SJCRH30 (cell line): ENCODE data around the gene DGKA. TPM values are rescaled to one million over a fixed set of nuclear protein-coding genes. Genes with fewer than 3 reads are reported as not detected.

Source experiments
- DNase-seq, 2 experiments: peaks; one replicate each; pipeline ENCODE4 v3.0.0-alpha.2; 2015 to 2020
- H3K27ac ChIP-seq: fragments of 250-450 bp; sonication (Bioruptor Pico); 2 replicates; pipeline ENCODE4 v1.5.1; 2020; ENCODE audit warnings: mild to moderate bottlenecking, moderate library complexity
- H3K27me3 ChIP-seq: fragments of 250-450 bp; sonication (Bioruptor Pico); 2 replicates; pipeline ENCODE4 v1.5.1; 2020; ENCODE audit warnings: mild to moderate bottlenecking, moderate library complexity
- H3K36me3 ChIP-seq: fragments of 250-450 bp; sonication (Bioruptor Pico); 2 replicates; pipeline ENCODE4 v1.5.1; 2020; ENCODE audit warnings: mild to moderate bottlenecking, moderate library complexity
- H3K4me1 ChIP-seq: fragments of 250-450 bp; sonication (Bioruptor Pico); 2 replicates; pipeline ENCODE4 v1.5.1; 2020; ENCODE audit warnings: mild to moderate bottlenecking, moderate library complexity
- H3K4me3 ChIP-seq: fragments of 250-450 bp; sonication (Bioruptor Pico); 2 replicates; pipeline ENCODE4 v1.5.1; 2020; ENCODE audit warnings: mild to moderate bottlenecking, moderate library complexity
- H3K9me3 ChIP-seq: fragments of 250-450 bp; sonication (Bioruptor Pico); replicated peaks from 2 replicates; pipeline ENCODE4 v1.5.1; 2020; ENCODE audit warnings: mild to moderate bottlenecking, moderate library complexity
- total RNA-seq: library from RNA; depleted of rRNA; stranded (reverse); fragments of >200 nt; shearing (Covaris generic); gene quantifications from 2 replicates; pipeline ENCODE4 v1.2.3, GENCODE V29; 2014

The DGKA gene
- total RNA-seq, 1 experiment from 2014 or later = 4.4 TPM

DNA sequence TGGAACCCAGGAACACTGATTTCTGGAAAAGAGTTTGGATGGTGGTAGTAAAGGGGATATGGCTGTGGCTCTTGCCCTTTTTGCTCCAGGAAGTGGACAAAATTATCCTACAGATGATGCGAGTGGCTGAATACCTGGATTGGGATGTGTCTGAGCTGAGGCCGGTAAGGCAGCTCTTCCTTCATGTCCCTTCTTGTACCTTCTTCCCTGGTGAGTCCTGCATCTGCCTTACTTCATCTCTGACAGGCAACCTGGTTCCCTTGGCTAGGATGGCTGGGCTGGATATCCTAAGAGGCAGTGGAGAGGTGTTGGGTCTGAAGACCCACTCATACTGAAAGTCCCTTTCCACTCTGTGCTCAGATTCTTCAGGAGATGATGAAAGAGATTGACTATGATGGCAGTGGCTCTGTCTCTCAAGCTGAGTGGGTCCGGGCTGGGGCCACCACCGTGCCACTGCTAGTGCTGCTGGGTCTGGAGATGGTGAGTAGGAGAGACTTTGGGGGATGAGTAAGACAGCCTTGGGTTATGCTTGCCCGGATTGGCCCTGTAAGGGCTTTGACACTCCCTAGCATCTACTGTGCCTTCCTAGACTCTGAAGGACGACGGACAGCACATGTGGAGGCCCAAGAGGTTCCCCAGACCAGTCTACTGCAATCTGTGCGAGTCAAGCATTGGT, 8.0 kb downstream of the DGKA start:
- Histone ChIP-seq H3K9me3 (no peaks in the 10 kb centered on the region), H3K4me1 (no peaks in the 10 kb centered on the region), H3K4me3 (no peak overlapping the region), H3K27me3 (no peaks in the 10 kb centered on the region), H3K36me3 (no peaks in the 10 kb centered on the region), H3K27ac (no peak overlapping the region)
- DNase-seq = no peak

DNA sequence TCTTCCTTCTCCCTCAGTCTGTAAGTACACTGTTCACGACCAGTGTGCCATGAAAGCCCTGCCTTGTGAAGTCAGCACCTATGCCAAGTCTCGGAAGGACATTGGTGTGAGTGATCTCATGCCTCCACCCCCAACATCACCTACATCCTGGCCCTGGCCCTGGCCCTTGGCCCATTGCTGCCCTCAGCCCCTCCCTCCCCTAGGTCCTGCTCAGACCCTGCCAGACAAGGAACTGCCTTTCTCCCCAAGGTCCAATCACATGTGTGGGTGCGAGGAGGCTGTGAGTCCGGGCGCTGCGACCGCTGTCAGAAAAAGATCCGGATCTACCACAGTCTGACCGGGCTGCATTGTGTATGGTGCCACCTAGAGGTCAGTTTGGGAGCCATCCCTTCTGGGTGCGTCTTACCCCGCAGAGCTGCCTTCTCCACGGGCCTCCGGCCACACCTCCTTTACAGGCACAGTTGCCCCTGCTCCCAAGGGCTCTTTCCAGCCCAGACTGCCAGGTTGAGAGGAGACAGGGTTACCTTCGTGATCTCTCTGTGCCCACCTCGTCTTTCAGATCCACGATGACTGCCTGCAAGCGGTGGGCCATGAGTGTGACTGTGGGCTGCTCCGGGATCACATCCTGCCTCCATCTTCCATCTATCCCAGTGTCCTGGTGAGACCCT, 9.2 kb downstream of the DGKA start:
- no peaks in the 10 kb centered on the region for H3K36me3 ChIP-seq
- no peaks in the 10 kb centered on the region for H3K4me1 ChIP-seq
- DNase-seq = peak; percentile 80 to 91
- no peaks in the 10 kb centered on the region for H3K27me3 ChIP-seq
- H3K27ac ChIP-seq = no peak overlapping the region
- H3K9me3 ChIP-seq = no peaks in the 10 kb centered on the region
- H3K4me3 ChIP-seq = peak overlapping the region; percentile 14; the same call in 1 of the 2 replicates

DNA sequence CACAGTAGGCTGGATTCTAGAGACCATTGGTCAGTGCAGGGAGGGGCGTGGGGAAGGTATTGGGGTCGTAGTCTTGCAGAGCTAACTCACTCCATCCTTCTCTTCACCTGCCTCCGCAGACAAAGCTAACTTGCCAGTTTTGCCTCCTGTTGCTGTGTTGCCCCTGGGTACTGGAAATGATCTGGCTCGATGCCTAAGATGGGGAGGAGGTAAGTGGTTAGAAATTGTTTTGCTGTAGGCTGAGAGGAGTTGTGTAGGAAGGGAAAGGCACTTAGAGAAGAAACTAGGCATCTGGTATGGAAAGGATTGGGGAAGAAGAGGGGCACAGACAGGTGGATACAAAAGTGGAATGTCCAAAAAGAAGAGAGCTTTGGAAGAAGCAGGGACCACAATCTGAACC, 11.1 kb downstream of the DGKA start:
- H3K4me3 ChIP-seq = no peak overlapping the region
- H3K9me3 ChIP-seq = no peaks in the 10 kb centered on the region
- DNase-seq = no peak
- H3K27ac ChIP-seq = no peak overlapping the region
- H3K27me3 ChIP-seq = no peaks in the 10 kb centered on the region
- H3K4me1 ChIP-seq = no peaks in the 10 kb centered on the region
- no peaks in the 10 kb centered on the region for H3K36me3 ChIP-seq

DNA sequence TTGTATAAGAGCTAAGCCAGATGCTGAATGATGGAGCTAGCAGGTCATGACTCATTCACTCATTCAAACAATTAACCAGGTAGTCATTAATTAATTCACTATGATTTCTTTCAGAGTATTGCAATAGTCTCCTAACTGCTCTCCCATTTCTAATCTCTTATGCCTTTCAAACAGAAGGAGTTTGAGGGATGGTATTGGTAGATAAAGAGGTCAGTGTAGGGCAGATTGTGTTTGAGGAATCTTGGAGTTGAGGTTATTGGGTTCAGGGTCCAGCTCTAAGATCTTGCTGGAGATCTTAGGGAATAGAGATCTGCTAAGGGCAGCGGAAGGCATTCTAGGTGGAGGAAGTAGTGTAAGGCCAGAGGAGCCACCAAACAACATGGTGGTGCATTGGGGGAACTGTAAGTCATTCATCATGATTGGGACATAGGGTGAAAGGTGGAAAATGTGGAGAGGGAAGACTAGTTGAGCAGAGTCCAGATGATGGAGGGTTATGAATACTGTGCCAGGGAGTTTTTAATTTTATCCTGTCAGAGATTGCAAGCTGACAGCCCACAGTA, 11.7 kb downstream of the DGKA start:
- Histone ChIP-seq H3K27ac (no peak overlapping the region), H3K4me1 (no peaks in the 10 kb centered on the region), H3K9me3 (no peaks in the 10 kb centered on the region), H3K36me3 (no peaks in the 10 kb centered on the region), H3K27me3 (no peaks in the 10 kb centered on the region), H3K4me3 (no peak overlapping the region)
- DNase-seq = no peak

DNA sequence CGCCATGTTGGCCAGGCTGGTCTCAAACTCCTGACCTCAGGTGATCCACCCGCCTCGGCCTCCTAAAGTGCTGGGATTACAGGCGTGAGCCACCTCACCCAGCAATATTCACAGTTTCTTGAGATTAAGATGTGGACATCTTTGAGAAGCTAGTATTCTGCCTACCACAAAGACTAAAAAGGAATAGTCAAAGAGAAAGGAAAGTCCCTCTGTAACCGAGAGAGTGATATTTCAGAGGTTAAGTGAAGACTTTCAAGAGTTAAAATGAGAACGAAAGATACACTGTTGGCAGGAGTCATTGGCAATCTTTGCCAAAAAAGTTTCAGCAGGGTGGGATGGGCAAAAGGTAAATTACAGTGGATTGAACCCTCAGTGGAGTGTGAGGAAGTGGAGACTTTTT, 15.6 kb downstream of the DGKA start:
- Histone ChIP-seq H3K27me3 (no peaks in the 10 kb centered on the region), H3K9me3 (no peaks in the 10 kb centered on the region), H3K27ac (no peak overlapping the region), H3K36me3 (no peaks in the 10 kb centered on the region), H3K4me3 (no peak overlapping the region), H3K4me1 (no peaks in the 10 kb centered on the region)
- DNase-seq = no peak

DNA sequence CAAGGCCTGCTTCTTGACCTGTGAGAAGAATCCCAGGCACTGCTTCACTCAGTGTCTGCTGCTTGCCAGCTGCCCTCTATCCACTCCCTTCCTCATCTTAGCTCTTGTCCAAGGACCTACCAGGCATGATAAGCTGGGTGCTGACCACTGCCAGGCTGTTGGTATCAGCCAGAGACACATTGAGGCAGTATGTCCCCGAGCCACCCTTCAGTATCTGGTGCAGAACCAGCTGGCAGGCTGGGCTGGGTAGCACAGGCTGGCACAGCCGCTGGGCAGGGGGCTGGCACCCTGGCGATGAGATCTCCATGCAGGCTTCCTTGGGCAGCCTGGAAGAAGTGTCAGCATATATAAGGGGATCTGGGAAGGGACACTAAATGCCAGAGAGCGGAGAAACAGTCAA, 24.4 kb downstream of the DGKA start:
- Histone ChIP-seq H3K9me3 (no peaks in the 10 kb centered on the region), H3K27ac (no peak overlapping the region), H3K36me3 (no peaks in the 10 kb centered on the region), H3K4me3 (no peak overlapping the region), H3K4me1 (no peaks in the 10 kb centered on the region), H3K27me3 (no peaks in the 10 kb centered on the region; the same call in 1 of the 2 replicates)
- DNase-seq = no peak

DNA sequence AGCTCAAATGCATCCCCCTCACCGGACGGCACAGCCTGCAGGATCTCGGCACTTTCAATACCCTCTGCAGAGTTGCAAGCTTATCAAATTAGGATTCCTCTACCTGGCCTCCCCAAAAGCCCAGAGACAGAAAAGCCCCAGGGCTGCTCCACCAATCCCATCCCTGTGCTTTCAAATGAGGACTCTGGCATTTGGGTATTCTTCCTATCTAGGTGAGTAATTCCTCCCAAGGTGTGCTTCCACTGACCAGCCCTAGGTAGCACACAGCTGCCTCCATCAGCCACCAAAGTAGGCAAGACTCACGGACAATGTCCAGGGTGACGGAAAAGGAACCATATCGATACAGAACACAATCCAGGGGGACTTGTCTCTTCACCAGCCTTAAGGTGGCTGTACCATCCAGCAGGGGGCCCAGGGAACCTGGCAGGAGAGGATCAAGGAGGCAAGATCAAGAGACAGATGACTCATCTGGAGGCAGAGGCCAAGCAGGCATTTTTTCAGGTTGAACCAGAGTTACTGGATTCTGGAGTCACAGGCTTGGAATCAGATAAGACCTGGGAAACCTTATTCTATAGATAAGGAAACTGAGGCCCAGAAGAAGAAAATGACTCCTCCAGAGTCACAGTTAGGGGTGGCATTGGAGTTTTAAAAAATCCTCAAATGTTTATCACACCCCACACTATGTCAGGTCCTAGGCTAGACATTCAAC, 25.0 kb downstream of the DGKA start:
- no peaks in the 10 kb centered on the region for H3K9me3 ChIP-seq
- DNase-seq = no peak
- no peaks in the 10 kb centered on the region for H3K4me1 ChIP-seq
- H3K4me3 ChIP-seq = no peak overlapping the region
- no peaks in the 10 kb centered on the region; the same call in 1 of the 2 replicates for H3K27me3 ChIP-seq
- no peak overlapping the region for H3K27ac ChIP-seq
- H3K36me3 ChIP-seq = no peaks in the 10 kb centered on the region

DNA sequence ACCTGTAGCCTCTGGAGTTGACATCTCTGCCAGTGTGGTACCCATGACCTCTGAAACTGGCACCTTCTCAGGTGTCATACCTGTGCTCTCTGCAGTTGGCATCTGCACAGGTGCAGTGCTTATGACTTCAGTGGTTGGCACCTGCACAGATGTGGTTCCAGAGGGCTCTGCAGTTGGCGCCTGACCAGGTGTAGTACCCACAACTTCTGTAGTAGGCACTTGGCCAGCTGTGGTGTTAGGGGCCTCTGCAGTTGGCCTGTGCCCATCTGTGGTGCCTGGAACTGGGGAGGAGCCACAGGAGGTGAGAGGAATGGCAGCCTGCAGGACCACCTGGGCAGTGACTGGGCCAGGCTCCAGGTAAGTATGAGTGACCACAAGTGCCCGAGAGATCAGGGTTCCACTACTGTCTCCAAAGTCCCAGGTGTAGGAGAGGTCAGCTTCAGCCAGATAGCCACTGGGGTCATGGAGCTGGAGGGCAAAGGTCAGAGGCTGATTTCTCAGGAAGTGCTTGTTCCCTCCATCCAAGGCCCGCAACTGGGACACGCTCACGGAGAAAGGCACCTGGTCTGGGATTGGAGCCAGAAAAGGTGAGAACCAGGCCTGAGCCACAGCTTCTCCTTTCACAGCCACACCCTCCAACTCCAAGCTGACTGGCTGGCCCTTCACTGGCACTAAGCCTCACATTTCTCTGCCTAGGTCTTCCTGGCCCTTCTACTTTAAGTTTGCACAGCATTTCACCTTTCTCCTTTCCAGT, 26.3 kb downstream of the DGKA start:
- no peaks in the 10 kb centered on the region for H3K9me3 ChIP-seq
- H3K36me3 ChIP-seq = no peaks in the 10 kb centered on the region
- H3K4me3 ChIP-seq = no peak overlapping the region
- H3K27me3 ChIP-seq = no peaks in the 10 kb centered on the region; the same call in 1 of the 2 replicates
- H3K27ac ChIP-seq = no peak overlapping the region
- H3K4me1 ChIP-seq = no peaks in the 10 kb centered on the region
- no peak for DNase-seq

DNA sequence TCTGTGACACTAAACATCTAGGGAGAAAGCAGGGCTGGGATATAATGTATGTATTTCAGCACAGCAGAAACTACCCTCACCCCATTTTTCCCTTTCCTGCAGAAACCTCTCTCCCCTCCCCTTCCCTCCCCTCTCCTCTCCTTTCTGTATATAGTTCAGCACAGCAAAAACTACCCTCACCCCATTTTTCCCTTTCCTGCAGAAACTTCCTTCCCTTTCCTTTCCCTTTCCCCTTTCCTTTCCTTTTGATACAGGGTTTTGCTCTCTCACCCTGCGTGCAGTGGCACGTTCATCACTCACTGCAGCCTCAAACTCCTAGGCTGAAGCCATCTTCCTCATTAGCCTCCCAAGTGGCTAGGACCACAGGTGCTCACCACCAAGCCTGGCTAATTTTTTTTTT, 32.8 kb downstream of the DGKA start:
- Histone ChIP-seq H3K4me3 (no peak overlapping the region), H3K36me3 (peaks cover 3% of the 10 kb centered on the region; the same call in 1 of the 2 replicates), H3K27me3 (no peaks in the 10 kb centered on the region), H3K4me1 (peaks cover 5% of the 10 kb centered on the region; the same call in 1 of the 2 replicates), H3K27ac (no peak overlapping the region), H3K9me3 (no peaks in the 10 kb centered on the region)
- no peak for DNase-seq

DNA sequence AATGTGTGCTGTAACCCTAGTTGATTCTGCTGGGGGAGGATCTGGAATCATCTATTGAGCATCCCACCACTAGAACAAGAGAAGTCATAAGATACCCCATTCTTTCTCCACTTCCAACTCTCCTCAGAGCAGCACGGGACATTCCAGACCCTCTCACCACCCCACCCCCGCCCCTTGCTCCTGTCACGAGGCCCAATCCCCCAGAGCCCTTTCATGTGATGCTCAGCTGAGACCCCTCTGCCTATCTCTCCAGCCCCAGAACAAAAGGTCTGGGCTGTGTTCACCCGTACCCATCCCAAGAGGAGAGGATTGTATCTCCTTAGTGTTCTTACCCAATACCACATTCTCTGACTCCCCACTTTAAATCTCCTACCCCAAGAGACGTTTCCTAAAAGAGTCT, 34.3 kb downstream of the DGKA start:
- H3K27me3 ChIP-seq = no peaks in the 10 kb centered on the region
- H3K36me3 ChIP-seq = peaks cover 5% of the 10 kb centered on the region; the same call in 1 of the 2 replicates
- H3K4me3 ChIP-seq = no peak overlapping the region
- DNase-seq = no peak
- peaks cover 5% of the 10 kb centered on the region; the same call in 1 of the 2 replicates for H3K4me1 ChIP-seq
- H3K9me3 ChIP-seq = no peaks in the 10 kb centered on the region
- H3K27ac ChIP-seq = no peak overlapping the region

DNA sequence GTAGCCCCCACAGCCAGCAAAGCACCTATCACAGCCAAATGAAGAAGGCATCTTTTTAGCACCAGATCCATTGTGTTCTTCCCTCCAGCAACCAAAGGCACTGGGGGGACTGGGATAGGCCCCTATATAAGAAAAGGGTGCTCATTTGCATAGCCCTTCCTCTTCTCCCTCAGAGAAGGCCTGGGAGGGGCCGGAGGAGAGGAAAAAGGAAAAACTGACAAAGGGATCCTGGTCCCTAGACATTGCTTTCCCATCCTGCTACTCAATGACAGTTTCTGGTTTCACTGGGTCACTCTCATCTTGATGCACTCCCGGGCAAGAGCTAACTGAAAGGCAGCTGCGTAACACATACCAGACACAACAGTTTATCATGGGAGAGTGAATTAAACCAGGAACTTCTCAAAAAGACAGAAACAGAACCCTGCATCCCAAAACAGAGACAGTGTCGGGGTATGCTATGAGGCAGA, 35.0 kb downstream of the DGKA start, which contains the start of gene PMEL:
TSS of gene PMEL (minus strand) at position 102 of the 467 bp plus-strand sequence. CDS start at position 71, 31 bp downstream.
- no peaks in the 10 kb centered on the region for H3K9me3 ChIP-seq
- H3K27ac ChIP-seq = peak within 1 kb of the TSS; percentile 73
- no peaks in the 10 kb centered on the region for H3K27me3 ChIP-seq
- peaks cover 5% of the 10 kb centered on the region; the same call in 1 of the 2 replicates for H3K4me1 ChIP-seq
- peak within 1 kb of the TSS; percentile 91 for H3K4me3 ChIP-seq
- H3K36me3 ChIP-seq = peaks cover 9% of the 10 kb centered on the region; the same call in 1 of the 2 replicates
- peak in 1 of 2 experiments; percentile 40 for DNase-seq

DNA sequence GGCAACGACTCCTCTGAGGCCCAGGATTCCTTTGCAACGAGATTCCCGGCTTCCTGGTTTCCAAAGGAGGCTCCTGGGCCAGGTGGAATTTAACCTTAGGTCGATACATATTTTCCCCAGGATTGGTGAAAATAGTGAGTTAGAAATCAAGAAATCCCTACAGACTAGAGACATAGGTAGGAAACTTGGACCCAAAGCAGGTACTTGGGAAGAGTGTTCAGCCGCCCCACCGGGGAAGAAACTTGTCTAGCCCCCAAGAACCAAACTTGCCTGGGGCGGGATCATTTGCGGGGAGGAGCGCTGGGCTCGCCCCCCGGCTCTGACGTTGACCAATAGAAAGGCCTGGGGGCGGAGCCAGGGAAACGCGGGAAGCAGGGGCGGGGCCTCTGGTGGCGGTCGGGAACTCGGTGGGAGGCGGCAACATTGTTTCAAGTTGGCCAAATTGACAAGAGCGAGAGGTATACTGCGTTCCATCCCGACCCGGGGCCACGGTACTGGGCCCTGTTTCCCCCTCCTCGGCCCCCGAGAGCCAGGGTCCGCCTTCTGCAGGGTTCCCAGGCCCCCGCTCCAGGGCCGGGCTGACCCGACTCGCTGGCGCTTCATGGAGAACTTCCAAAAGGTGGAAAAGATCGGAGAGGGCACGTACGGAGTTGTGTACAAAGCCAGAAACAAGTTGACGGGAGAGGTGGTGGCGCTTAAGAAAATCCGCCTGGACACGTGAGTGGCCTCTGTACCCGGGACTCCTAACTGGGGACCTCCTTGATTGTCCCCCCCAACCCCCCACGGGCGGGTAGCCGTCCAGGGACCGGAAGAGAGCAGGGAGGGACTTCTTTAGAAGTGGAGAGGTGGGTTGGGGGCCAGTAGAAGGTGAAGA, 35.7 kb downstream of the DGKA start, which contains the start of gene CDK2:
TSS of gene CDK2 (plus strand) at position 423 of the 874 bp plus-strand sequence. CDS start at position 602, 179 bp downstream.
- peak; percentile 88 to 90 for DNase-seq

DNA sequence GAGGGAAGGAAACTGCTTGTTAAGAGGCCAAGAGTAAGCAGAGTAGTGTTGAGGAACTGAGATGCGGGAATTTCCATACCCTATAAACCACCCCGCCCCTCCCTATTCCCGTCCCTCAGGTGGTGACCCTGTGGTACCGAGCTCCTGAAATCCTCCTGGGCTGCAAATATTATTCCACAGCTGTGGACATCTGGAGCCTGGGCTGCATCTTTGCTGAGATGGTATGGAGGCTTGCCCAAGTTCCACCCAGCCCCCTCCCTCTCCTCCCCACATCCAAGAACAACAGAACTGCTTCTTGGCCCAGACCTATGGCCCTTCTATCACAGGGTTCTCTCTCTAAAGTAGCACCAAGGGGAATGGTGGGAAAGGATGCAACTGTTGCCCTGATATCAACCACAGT, 38.4 kb downstream of the DGKA start:
- H3K36me3 ChIP-seq = peaks cover 12% of the 10 kb centered on the region; the same call in 1 of the 2 replicates

More for the DNA sequence above, 35.7 kb downstream of the DGKA start, which contains the start of gene CDK2:
- Histone ChIP-seq H3K27ac (peak within 1 kb of the TSS; percentile 73), H3K9me3 (no peaks in the 10 kb centered on the region), H3K27me3 (no peaks in the 10 kb centered on the region), H3K4me3 (peak within 1 kb of the TSS; percentile 91), H3K36me3 (peaks cover 12% of the 10 kb centered on the region; the same call in 1 of the 2 replicates), H3K4me1 (peaks cover 5% of the 10 kb centered on the region; the same call in 1 of the 2 replicates)

More for the DNA sequence above, 38.4 kb downstream of the DGKA start:
- no peak for DNase-seq
- Histone ChIP-seq H3K4me3 (no peak overlapping the region), H3K27ac (no peak overlapping the region), H3K9me3 (no peaks in the 10 kb centered on the region), H3K4me1 (peaks cover 5% of the 10 kb centered on the region), H3K27me3 (no peaks in the 10 kb centered on the region)
